Thyroid gland (tissue), 4 donors: ENCODE results near the gene TMEM238.

ENCODE experiments used
- CTCF ChIP-seq, 6 experiments: fragments of 200-600 bp in 3 of 6; fragments of 450-650 bp in 3 of 6; sonication (generic) in 3 of 6; IDR thresholded peaks; one replicate each; pipeline ENCODE4 v1.5.1; 2016 to 2019; ENCODE audit warnings: antibody characterized with exemption in 6 of 6, mild to moderate bottlenecking in 2 of 6, inconsistent platforms in 1 of 6, moderate library complexity in 1 of 6
- POLR2A ChIP-seq, 2 donors: fragments of 450-650 bp; IDR thresholded peaks; one replicate each; pipeline ENCODE4 v1.6.1; 2017; ENCODE audit warnings: antibody characterized with exemption in 2 of 2, mild to moderate bottlenecking in 2 of 2, moderate library complexity in 1 of 2

GRCh38 chr19:55339105-55339888 is 44.8 kb downstream of the TMEM238 start, which contains the start of gene KMT5C:
- peak in 4 of 6 experiments; percentile 44 to 61 (median 52) for TF ChIP-seq CTCF (IDR thresholded peaks at IDR 0.05)
- TF ChIP-seq POLR2A (IDR thresholded peaks at IDR 0.05), result peak in 1 of 2 donors; percentile 83
